Measurements from ENCODE around the gene HK3.

HK3 gene

DNA sequence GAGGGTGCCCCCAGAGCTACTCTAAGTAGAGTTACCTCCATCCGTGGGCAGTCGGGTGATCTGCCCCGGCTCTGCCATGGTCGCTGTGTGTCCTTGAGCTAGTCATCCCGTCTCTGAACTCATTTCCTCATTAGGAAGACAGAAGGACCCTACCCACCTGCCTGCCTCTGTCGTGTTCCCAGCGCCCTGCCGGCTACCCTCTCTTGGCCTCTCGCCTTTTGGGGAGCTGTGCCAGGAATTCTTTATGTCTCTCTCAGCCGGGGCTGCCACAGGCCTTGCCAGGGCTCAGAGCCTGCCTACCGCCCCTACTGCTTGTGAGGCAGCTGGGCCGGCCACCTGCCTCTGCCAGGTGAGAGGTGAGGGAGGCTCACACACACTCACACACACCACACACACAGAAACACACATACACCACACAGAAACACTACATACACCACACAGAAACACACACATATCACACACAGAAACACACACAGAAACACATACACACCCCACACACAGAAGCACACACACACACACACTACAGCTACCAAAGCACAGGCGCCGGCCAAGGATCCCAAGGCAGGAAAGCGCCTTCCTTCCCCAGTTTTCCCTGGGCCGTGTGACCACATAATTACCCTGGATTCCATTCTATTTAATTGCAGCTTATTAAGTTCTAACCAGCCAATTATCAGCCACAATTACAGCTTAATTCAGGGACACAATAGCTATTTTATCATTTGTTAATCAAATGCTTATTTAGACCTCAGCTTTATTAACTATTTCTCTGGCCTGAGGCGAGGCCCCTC, 47.1 kb downstream of the HK3 start:
- H3K36me3 ChIP-seq (replicated peaks in 1 of 2; ENCODE audit: control insufficient read depth in 2 of 2, insufficient read depth in 2 of 2, low read length in 2 of 2): no peaks in the 10 kb centered on the region
- no peak overlapping the region for H3K4ac ChIP-seq (ENCODE audit: low read length)
- peak overlapping the region; percentile 75 for H4K91ac ChIP-seq (ENCODE audit: low read depth, low read length, poor library complexity)
- H2AK5ac ChIP-seq (ENCODE audit: low read depth, low read length): peak overlapping the region; percentile 78
- H3K4me2 ChIP-seq (ENCODE audit: insufficient read depth, low read length, poor library complexity, severe bottlenecking): no peak overlapping the region
- H3K18ac ChIP-seq (ENCODE audit: low read length): peak overlapping the region; percentile 19
- H3K4me1 ChIP-seq (ENCODE audit: control insufficient read depth in 2 of 2, insufficient read depth in 1 of 2, low read depth in 1 of 2, low read length in 2 of 2): peaks cover 4 to 23% of the 10 kb centered on the region in 2 donors
- peaks cover 0 to 67% (median 0%) of the 10 kb centered on the region in 3 experiments for H3K27me3 ChIP-seq (ENCODE audit: control insufficient read depth in 3 of 3, insufficient read depth in 3 of 3, low read depth in 1 of 3, low read length in 3 of 3)
- no peak overlapping the region for H3K9ac ChIP-seq (ENCODE audit: low read depth, low read length, poor library complexity)
- H3K14ac ChIP-seq (ENCODE audit: low read length): no peak overlapping the region
- H3K23ac ChIP-seq (ENCODE audit: low read depth, low read length, poor library complexity): peak overlapping the region; percentile 74
- no peak for DNase-seq (ENCODE audit: low spot score)
- H3K27ac ChIP-seq (replicated peaks; ENCODE audit: low read length): no peak overlapping the region
- WGBS, 2 donors (ENCODE audit: extremely low coverage in 2 of 2, insufficient read length in 2 of 2, insufficient replicate concordance in 1 of 2): no CpG with 5 or more reads among the region's 17 CpGs
- H4K8ac ChIP-seq (ENCODE audit: low read depth, low read length): no peak overlapping the region
- H3K4me3 ChIP-seq (ENCODE audit: low read length in 2 of 2): no peak overlapping the region
- H2BK120ac ChIP-seq (ENCODE audit: low read depth, low read length): no peak overlapping the region
- H2AFZ ChIP-seq (ENCODE audit: low read length): no peak overlapping the region
- peaks cover 2% of the 10 kb centered on the region for H3K79me1 ChIP-seq (ENCODE audit: low read depth, low read length)
- peak overlapping the region; percentile 62 for H2BK5ac ChIP-seq (ENCODE audit: low read length)
- H2BK12ac ChIP-seq (ENCODE audit: low read length): no peak overlapping the region
- H3K9me3 ChIP-seq (replicated peaks in 1 of 2; ENCODE audit: control insufficient read depth in 2 of 2, insufficient read depth in 1 of 2, low read depth in 1 of 2, low read length in 2 of 2): no peaks in the 10 kb centered on the region
- no peak overlapping the region for H2BK15ac ChIP-seq (ENCODE audit: low read length)

DNA sequence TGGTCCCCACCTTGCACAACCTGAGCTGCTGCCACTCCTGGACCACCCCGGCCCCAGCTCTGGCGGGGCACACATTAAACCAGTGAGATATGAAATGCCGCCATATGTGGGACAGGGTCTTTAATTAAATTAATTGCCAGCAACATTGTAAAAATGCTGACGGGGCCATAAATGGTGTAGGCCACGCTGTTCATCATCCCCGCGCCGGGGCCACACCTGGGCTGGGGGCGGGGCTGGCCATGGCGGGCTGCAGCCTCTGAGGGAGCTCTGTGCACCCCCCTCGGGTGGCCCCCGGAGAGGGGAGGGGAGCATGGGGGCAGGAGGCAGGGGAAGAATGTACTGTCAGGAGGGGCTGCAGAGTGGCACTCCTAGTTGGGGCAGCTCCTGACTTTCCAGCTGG, 47.8 kb downstream of the HK3 start:
- Histone ChIP-seq H3K9ac (ENCODE audit: low read depth, low read length, poor library complexity) (no peak overlapping the region), H3K79me1 (ENCODE audit: low read depth, low read length) (peaks cover 4% of the 10 kb centered on the region), H2AK5ac (ENCODE audit: low read depth, low read length) (peak overlapping the region; percentile 78), H3K4me2 (ENCODE audit: insufficient read depth, low read length, poor library complexity, severe bottlenecking) (no peak overlapping the region), H3K18ac (ENCODE audit: low read length) (peak overlapping the region; percentile 52), H3K4me3 (ENCODE audit: low read length in 2 of 2) (no peak overlapping the region), H4K8ac (ENCODE audit: low read depth, low read length) (no peak overlapping the region), H3K14ac (ENCODE audit: low read length) (no peak overlapping the region), H2BK12ac (ENCODE audit: low read length) (no peak overlapping the region), H3K36me3 (replicated peaks in 1 of 2; ENCODE audit: control insufficient read depth in 2 of 2, insufficient read depth in 2 of 2, low read length in 2 of 2) (no peaks in the 10 kb centered on the region), H3K9me3 (replicated peaks in 1 of 2; ENCODE audit: control insufficient read depth in 2 of 2, insufficient read depth in 1 of 2, low read depth in 1 of 2, low read length in 2 of 2) (no peaks in the 10 kb centered on the region), H3K4me1 (ENCODE audit: control insufficient read depth in 2 of 2, insufficient read depth in 1 of 2, low read depth in 1 of 2, low read length in 2 of 2) (peaks cover 4 to 23% of the 10 kb centered on the region in 2 donors), H2BK15ac (ENCODE audit: low read length) (peak overlapping the region; percentile 61), H3K27ac (replicated peaks; ENCODE audit: low read length) (no peak overlapping the region), H3K27me3 (ENCODE audit: control insufficient read depth in 3 of 3, insufficient read depth in 3 of 3, low read depth in 1 of 3, low read length in 3 of 3) (peaks cover 0 to 69% (median 0%) of the 10 kb centered on the region in 3 experiments), H2BK120ac (ENCODE audit: low read depth, low read length) (no peak overlapping the region), H3K23ac (ENCODE audit: low read depth, low read length, poor library complexity) (peak overlapping the region; percentile 58), H2BK5ac (ENCODE audit: low read length) (peak overlapping the region; percentile 62), H2AFZ (ENCODE audit: low read length) (no peak overlapping the region), H3K4ac (ENCODE audit: low read length) (no peak overlapping the region), H4K91ac (ENCODE audit: low read depth, low read length, poor library complexity) (peak overlapping the region; percentile 75)
- no CpG with 5 or more reads among the region's 12 CpGs for WGBS, 2 donors (ENCODE audit: extremely low coverage in 2 of 2, insufficient read length in 2 of 2, insufficient replicate concordance in 1 of 2)
- no peak for DNase-seq (ENCODE audit: low spot score)

DNA sequence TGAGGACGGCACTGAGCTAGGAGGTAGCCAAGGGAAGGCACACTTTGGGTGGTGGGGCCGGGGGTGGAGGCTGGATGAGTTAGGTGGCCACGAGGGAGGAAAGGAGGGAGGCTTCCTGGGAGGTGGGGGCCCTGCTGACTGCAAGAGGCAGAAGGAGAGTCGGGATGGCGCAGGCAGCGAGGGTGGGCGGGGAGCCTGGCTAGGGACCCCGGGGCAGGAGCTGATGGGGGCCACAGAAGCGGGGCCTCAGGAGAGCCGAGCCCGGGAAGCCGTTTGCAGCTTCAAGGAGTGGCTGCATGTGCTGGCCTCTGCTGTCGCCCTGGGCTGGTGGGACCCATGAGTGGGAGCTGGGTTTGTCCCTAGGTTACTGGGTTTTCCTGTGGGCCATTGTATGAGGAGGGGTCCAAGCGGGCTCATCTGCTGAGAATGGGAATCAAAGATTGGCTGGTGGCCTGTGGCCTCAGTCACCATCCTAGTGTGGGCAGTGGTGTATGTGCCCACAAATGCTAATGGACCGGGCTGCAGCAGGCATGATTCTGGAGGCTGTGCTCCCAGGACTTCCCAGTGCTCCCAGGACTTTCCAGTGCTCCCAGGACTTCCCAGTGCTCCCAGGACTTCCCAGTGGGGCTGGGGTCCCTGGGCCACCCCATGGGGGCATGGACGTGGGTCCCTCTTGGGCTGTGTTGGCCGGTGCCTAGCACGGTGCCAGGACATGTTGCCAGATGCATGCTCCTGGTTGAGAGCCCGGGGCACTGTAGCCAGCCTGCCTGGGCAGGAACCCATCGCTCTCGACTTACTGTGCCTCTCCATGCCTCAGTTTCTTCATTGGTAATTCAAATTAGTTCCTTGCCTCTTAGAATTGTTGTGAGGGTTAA, 48.5 kb downstream of the HK3 start:
- no peak overlapping the region for H3K4me2 ChIP-seq (ENCODE audit: insufficient read depth, low read length, poor library complexity, severe bottlenecking)
- H3K4ac ChIP-seq (ENCODE audit: low read length): no peak overlapping the region
- WGBS, 2 donors (ENCODE audit: extremely low coverage in 2 of 2, insufficient read length in 2 of 2, insufficient replicate concordance in 1 of 2): no CpG with 5 or more reads among the region's 21 CpGs
- H4K8ac ChIP-seq (ENCODE audit: low read depth, low read length): no peak overlapping the region
- no peak overlapping the region for H3K4me3 ChIP-seq (ENCODE audit: low read length in 2 of 2)
- no peak overlapping the region for H4K91ac ChIP-seq (ENCODE audit: low read depth, low read length, poor library complexity)
- H2BK120ac ChIP-seq (ENCODE audit: low read depth, low read length): no peak overlapping the region
- H3K18ac ChIP-seq (ENCODE audit: low read length): no peak overlapping the region
- no peak overlapping the region for H2AFZ ChIP-seq (ENCODE audit: low read length)
- H3K23ac ChIP-seq (ENCODE audit: low read depth, low read length, poor library complexity): no peak overlapping the region
- no peak overlapping the region for H2BK12ac ChIP-seq (ENCODE audit: low read length)
- peak overlapping the region; percentile 62 for H2BK5ac ChIP-seq (ENCODE audit: low read length)
- peaks cover 4 to 23% of the 10 kb centered on the region in 2 donors for H3K4me1 ChIP-seq (ENCODE audit: control insufficient read depth in 2 of 2, insufficient read depth in 1 of 2, low read depth in 1 of 2, low read length in 2 of 2)
- no peak overlapping the region for H3K27ac ChIP-seq (replicated peaks; ENCODE audit: low read length)
- H3K79me1 ChIP-seq (ENCODE audit: low read depth, low read length): peaks cover 4% of the 10 kb centered on the region
- H2AK5ac ChIP-seq (ENCODE audit: low read depth, low read length): peak overlapping the region; percentile 78
- H3K36me3 ChIP-seq (replicated peaks in 1 of 2; ENCODE audit: control insufficient read depth in 2 of 2, insufficient read depth in 2 of 2, low read length in 2 of 2): no peaks in the 10 kb centered on the region
- no peak overlapping the region for H3K14ac ChIP-seq (ENCODE audit: low read length)
- DNase-seq (ENCODE audit: low spot score): no peak
- peak overlapping the region; percentile 61 for H2BK15ac ChIP-seq (ENCODE audit: low read length)
- H3K9ac ChIP-seq (ENCODE audit: low read depth, low read length, poor library complexity): no peak overlapping the region
- no peaks in the 10 kb centered on the region for H3K9me3 ChIP-seq (replicated peaks in 1 of 2; ENCODE audit: control insufficient read depth in 2 of 2, insufficient read depth in 1 of 2, low read depth in 1 of 2, low read length in 2 of 2)
- H3K27me3 ChIP-seq (ENCODE audit: control insufficient read depth in 3 of 3, insufficient read depth in 3 of 3, low read depth in 1 of 3, low read length in 3 of 3): peaks cover 0 to 76% (median 0%) of the 10 kb centered on the region in 3 experiments

Measured in neuronal stem cell (in vitro differentiated cells).